HG03457 (cell line): ENCODE data around the gene PABPN1L.

Source experiments
- ATAC-seq: cut with Tn5 transposase; IDR thresholded peaks from one replicate; pipeline ENCODE4 v1.9.1; 2021; ENCODE audit warnings: moderate number of reproducible peaks; ENCODE audit not compliant: unreplicated experiment

Gene PABPN1L

GRCh38 chr16:88870608-88871348 lies 4.3 kb upstream of the PABPN1L start:
- no peak for ATAC-seq

- no peak for ATAC-seq
These were observed 3.2 kb upstream of the PABPN1L start for GRCh38 chr16:88869673-88869980.

GRCh38 chr16:88868974-88869672 lies 2.7 kb upstream of the PABPN1L start:
- ATAC-seq = no peak

GRCh38 chr16:88867581-88868246 lies 1.3 kb upstream of the PABPN1L start:
- ATAC-seq = no peak

- ATAC-seq = no peak
These were observed 718 bp downstream of the PABPN1L start for GRCh38 chr16:88865742-88866141.

GRCh38 chr16:88865310-88865709 lies 1.1 kb downstream of the PABPN1L start:
- ATAC-seq = no peak

GRCh38 chr16:88864521-88864920 lies 1.9 kb downstream of the PABPN1L start:
- no peak for ATAC-seq

GRCh38 chr16:88864099-88864498 lies 2.4 kb downstream of the PABPN1L start:
- no peak for ATAC-seq

- ATAC-seq = no peak
These were observed 3.0 kb downstream of the PABPN1L start for GRCh38 chr16:88863426-88863825.

GRCh38 chr16:88862968-88863367 lies 3.5 kb downstream of the PABPN1L start:
- no peak for ATAC-seq

GRCh38 chr16:88861359-88861758 lies 5.1 kb downstream of the PABPN1L start:
- ATAC-seq = no peak

GRCh38 chr16:88859381-88860091 lies 6.9 kb downstream of the PABPN1L start:
- ATAC-seq = no peak

- no peak for ATAC-seq
These were observed 8.6 kb downstream of the PABPN1L start for GRCh38 chr16:88857728-88858339.

- peak; percentile 62 for ATAC-seq
These were observed 9.4 kb downstream of the PABPN1L start, which contains the start of the genes GALNS and TRAPPC2L for GRCh38 chr16:88856828-88857727. GALNS (minus strand) TSS chr16:88856947; CDS start chr16:88856877, 70 bp downstream. TRAPPC2L (plus strand) TSS chr16:88857127; CDS start chr16:88857151, 24 bp downstream.

GRCh38 chr16:88856122-88856827 lies 10.2 kb downstream of the PABPN1L start:
- ATAC-seq = no peak

- ATAC-seq = no peak
These were observed 10.7 kb downstream of the PABPN1L start for GRCh38 chr16:88855736-88856121.

- no peak for ATAC-seq
These were observed 11.3 kb downstream of the PABPN1L start for GRCh38 chr16:88855176-88855575.

GRCh38 chr16:88854306-88855111 lies 12.0 kb downstream of the PABPN1L start:
- no peak for ATAC-seq
